Tibial nerve (tissue), 4 donors: ENCODE results near the gene ZDHHC18. TPM values are rescaled to one million over a fixed set of nuclear protein-coding genes. Genes with fewer than 3 reads are reported as not detected.
"Not testable (repeated sequence)": the region's sequence is repeated elsewhere in the genome, so short reads cannot be mapped to it uniquely, and the experiment has no call there.

Experiments
- DNase-seq, 2 donors: peaks; one replicate each; pipeline ENCODE4 v3.0.0-alpha.2; 2019; ENCODE audit warnings: low spot score in 2 of 2
- H3K27ac ChIP-seq, 4 donors: fragments of 200-600 bp; sonication (generic) in 3 of 4; one replicate each; pipeline ENCODE4 v1.5.1; 2017 to 2019; ENCODE audit warnings: mild to moderate bottlenecking in 1 of 4
- H3K27me3 ChIP-seq, 2 donors: fragments of 200-600 bp; sonication (generic) in 1 of 2; one replicate each; pipeline versions ENCODE4 v1.5.1 to v1.6.0; 2017 to 2019
- H3K36me3 ChIP-seq, 3 donors: fragments of 200-600 bp; sonication (generic); one replicate each; pipeline ENCODE4 v1.5.1; 2018 to 2019
- H3K4me1 ChIP-seq, 4 donors: fragments of 200-600 bp; sonication (generic) in 3 of 4; one replicate each; pipeline ENCODE4 v1.5.1; 2017 to 2019
- H3K4me3 ChIP-seq, 4 donors: fragments of 200-600 bp; sonication (generic) in 3 of 4; one replicate each; pipeline ENCODE4 v1.5.1; 2017 to 2019; ENCODE audit warnings: mild to moderate bottlenecking in 1 of 4, moderate library complexity in 1 of 4
- H3K9me3 ChIP-seq, 4 donors: fragments of 200-600 bp; sonication (generic) in 3 of 4; one replicate each; pipeline ENCODE4 v1.5.1; 2017 to 2019
- CTCF ChIP-seq, 5 experiments: fragments of 200-600 bp in 3 of 5; fragments of 450-650 bp in 2 of 5; sonication (generic) in 3 of 5; IDR thresholded peaks; one replicate each; pipeline ENCODE4 v1.5.1; 2016 to 2019; ENCODE audit warnings: antibody characterized with exemption in 5 of 5, mild to moderate bottlenecking in 3 of 5, moderate library complexity in 2 of 5
- EP300 ChIP-seq, 2 donors: sonication (generic); formaldehyde crosslinking; IDR thresholded peaks; one replicate each; pipeline ENCODE4 v1.6.1; 2017; ENCODE audit warnings: antibody characterized with exemption in 2 of 2, mild to moderate bottlenecking in 1 of 2
- POLR2A ChIP-seq, 2 donors: fragments of 450-650 bp; IDR thresholded peaks; one replicate each; pipeline ENCODE4 v1.6.1; 2017; ENCODE audit warnings: antibody characterized with exemption in 2 of 2, mild to moderate bottlenecking in 2 of 2, moderate library complexity in 2 of 2
- WGBS, 2 donors: methylation state at CpG; one replicate each; pipeline ENCODE4 v1.1.5; 2018; 5-methylcytosine and 5-hydroxymethylcytosine counted together
- total RNA-seq, 4 donors: library from RNA; depleted of rRNA; stranded (reverse); fragments of >200 nt; gene quantifications; one replicate each; pipeline ENCODE4 v1.1.0, GENCODE V29; 2016

ZDHHC18 gene
- total RNA-seq, 4 donors from 2014 or later, result 9.2 to 13.5 (median 10.0) TPM

DNA sequence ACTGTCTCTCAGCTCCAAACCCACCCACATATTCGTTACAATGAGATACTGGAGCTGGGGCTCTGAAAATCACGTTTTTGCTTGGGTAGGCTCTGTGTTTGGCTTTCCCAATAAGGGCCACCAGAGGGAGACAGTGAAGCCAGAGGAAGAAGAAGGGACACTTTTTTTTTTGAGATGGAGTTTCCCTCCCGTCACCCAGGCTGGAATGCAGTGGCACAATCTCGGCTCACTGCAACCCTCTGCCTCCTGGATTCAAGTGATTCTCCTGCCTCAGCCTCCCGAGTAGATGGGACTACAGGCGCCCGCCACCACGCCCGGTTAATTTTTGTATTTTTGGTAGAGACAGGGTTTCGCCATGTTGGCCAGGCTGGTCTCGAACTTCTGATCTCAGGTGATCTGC is 16.4 kb upstream of the ZDHHC18 start:
- WGBS, 2 donors, result 54 to 58% methylated on average over 11 of the region's 11 CpGs
- not testable (repeated sequence) for H3K4me3 ChIP-seq, H3K4me1 ChIP-seq, H3K9me3 ChIP-seq, H3K36me3 ChIP-seq, H3K27me3 ChIP-seq, H3K27ac ChIP-seq
- TF ChIP-seq CTCF (IDR thresholded peaks at IDR 0.05), result peak; percentile 52 to 74 (median 69)
- peak; percentile 47 to 87 for DNase-seq

- WGBS, 2 donors, result 68 to 77% methylated on average over 4 of the region's 4 CpGs
- Histone ChIP-seq H3K4me1 (no peaks in the 10 kb centered on the region), H3K4me3 (no peak overlapping the region), H3K27me3 (no peaks in the 10 kb centered on the region), H3K36me3 (no peaks in the 10 kb centered on the region), H3K9me3 (no peaks in the 10 kb centered on the region), H3K27ac (no peak overlapping the region)
- TF ChIP-seq CTCF (IDR thresholded peaks at IDR 0.05), result no peak
- TF ChIP-seq POLR2A (IDR thresholded peaks at IDR 0.05), result no peak
- no peak for TF ChIP-seq EP300 (IDR thresholded peaks at IDR 0.05)
- no peak for DNase-seq
Observed at GRCh38 chr1:26811057-26811456, 15.4 kb upstream of the ZDHHC18 start.

- Histone ChIP-seq H3K27ac (no peak overlapping the region), H3K4me3 (no peak overlapping the region), H3K4me1 (no peaks in the 10 kb centered on the region), H3K27me3 (no peaks in the 10 kb centered on the region), H3K36me3 (no peaks in the 10 kb centered on the region), H3K9me3 (no peaks in the 10 kb centered on the region)
- no peak for DNase-seq
- TF ChIP-seq POLR2A (IDR thresholded peaks at IDR 0.05) (no peak), EP300 (IDR thresholded peaks at IDR 0.05) (no peak), CTCF (IDR thresholded peaks at IDR 0.05) (no peak)
Observed at GRCh38 chr1:26811708-26812107, 14.8 kb upstream of the ZDHHC18 start.

- Histone ChIP-seq H3K36me3 (no peaks in the 10 kb centered on the region), H3K9me3 (no peaks in the 10 kb centered on the region), H3K4me3 (no peak overlapping the region), H3K4me1 (no peaks in the 10 kb centered on the region), H3K27me3 (no peaks in the 10 kb centered on the region), H3K27ac (no peak overlapping the region)
- WGBS, 2 donors, result 91 to 93% methylated on average over 2 of the region's 2 CpGs
- TF ChIP-seq EP300 (IDR thresholded peaks at IDR 0.05), result no peak
- TF ChIP-seq POLR2A (IDR thresholded peaks at IDR 0.05), result no peak
- TF ChIP-seq CTCF (IDR thresholded peaks at IDR 0.05), result no peak
- no peak for DNase-seq
Observed at GRCh38 chr1:26814377-26814776, 12.1 kb upstream of the ZDHHC18 start.

GRCh38 chr1:26814893-26815292 is 11.6 kb upstream of the ZDHHC18 start:
- Histone ChIP-seq H3K4me3 (no peak overlapping the region), H3K36me3 (no peaks in the 10 kb centered on the region), H3K9me3 (no peaks in the 10 kb centered on the region), H3K27ac (no peak overlapping the region), H3K27me3 (no peaks in the 10 kb centered on the region), H3K4me1 (no peaks in the 10 kb centered on the region)
- no peak for TF ChIP-seq EP300 (IDR thresholded peaks at IDR 0.05)
- 94 to 96% methylated on average over 3 of the region's 3 CpGs for WGBS, 2 donors
- no peak for DNase-seq

DNA sequence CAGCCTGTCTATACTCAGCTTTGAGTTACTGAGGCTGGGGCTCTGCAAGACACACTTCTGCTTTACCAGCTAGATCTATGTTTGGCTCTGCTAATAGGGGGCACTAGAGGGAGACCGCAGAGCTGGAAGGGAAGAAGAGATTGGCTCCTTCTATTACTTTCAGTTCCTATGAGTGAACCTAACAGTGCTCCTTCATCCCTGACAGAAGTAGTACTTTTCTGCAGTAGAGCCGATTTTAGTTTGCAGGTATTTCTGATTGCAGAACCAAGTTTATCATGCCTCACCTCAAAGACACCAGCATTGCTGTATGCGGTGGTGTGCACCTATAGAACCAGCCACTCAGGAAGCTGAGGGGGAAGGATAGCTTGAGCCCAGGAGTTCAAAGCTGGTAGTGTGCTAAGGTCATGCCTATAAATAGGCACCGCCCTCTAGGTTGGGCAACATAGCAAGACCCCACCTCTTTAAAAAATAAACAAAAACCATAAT is 5.7 kb upstream of the ZDHHC18 start:
- Histone ChIP-seq H3K27me3 (no peaks in the 10 kb centered on the region), H3K36me3 (no peaks in the 10 kb centered on the region), H3K4me3 (no peak overlapping the region), H3K9me3 (no peaks in the 10 kb centered on the region), H3K27ac (no peak overlapping the region), H3K4me1 (peaks cover 0 to 5% (median 3%) of the 10 kb centered on the region in 4 donors)
- 73 to 80% methylated on average over 4 of the region's 4 CpGs for WGBS, 2 donors
- DNase-seq, result no peak
- TF ChIP-seq CTCF (IDR thresholded peaks at IDR 0.05) (peak in 1 of 5 experiments; percentile 6), EP300 (IDR thresholded peaks at IDR 0.05) (no peak)
